Measurements from ENCODE around the gene CD33.
A peak's percentile ranks its signal among the peaks of the same experiment; 100 is the strongest.

The CD33 gene

GRCh38 chr19:51259348-51260245 lies 34.7 kb downstream of the CD33 start:
- DNase-seq: peak; percentile 19 to 66

- no peak for DNase-seq
These were observed 38.9 kb downstream of the CD33 start for GRCh38 chr19:51263808-51264207.

GRCh38 chr19:51271067-51271466 lies 46.2 kb downstream of the CD33 start:
- peak in 1 of 2 experiments; percentile 30 for DNase-seq

GRCh38 chr19:51272183-51272810 lies 47.4 kb downstream of the CD33 start:
- no peak for DNase-seq

GRCh38 chr19:51274049-51274770 lies 49.3 kb downstream of the CD33 start:
- no peak for DNase-seq

- DNase-seq: no peak
These were observed 52.2 kb downstream of the CD33 start for GRCh38 chr19:51277112-51277511.

GRCh38 chr19:51282335-51282734 lies 57.5 kb downstream of the CD33 start:
- no peak for DNase-seq

GRCh38 chr19:51285682-51286081 lies 60.8 kb downstream of the CD33 start:
- no peak for DNase-seq

Data from cerebellar nuclear complex (tissue), 1 donor.